GM12878 (cell line): ENCODE measurements around the gene VTI1A. TPM values are rescaled to one million over a fixed set of nuclear protein-coding genes. Genes with fewer than 3 reads are reported as not detected.

Experiments
- ATAC-seq: fragments of 200-7000 bp; cut with Tn5 transposase; 3 replicates; pipeline ENCODE4 v1.9.1; 2020; ENCODE audit warnings: mild to moderate bottlenecking, moderate library complexity
- BruUV-seq: library from RNA; stranded (reverse); fragments of 400-500 nt; replicated peaks from 2 replicates; lab custom pipeline; 2021; lab: Mats Ljungman, UMichigan
- CTCF ChIA-PET: fragments of 300-600 bp; sonication (Branson Sonifier 250); formaldehyde crosslinking; extraction: SDS; loops from one replicate; lab custom pipeline; 2021; ENCODE audit warnings: inconsistent platforms; lab: Yijun Ruan, JAX
- POLR2A ChIA-PET: fragments of 350-600 bp; formaldehyde crosslinking; extraction: SDS; loops from one replicate; lab custom pipeline; 2021; ENCODE audit warnings: inconsistent platforms; lab: Charles Lee
- RAD21 ChIA-PET: fragments of 300-600 bp; sonication (Branson Sonifier 250); formaldehyde crosslinking; loops from one replicate; lab custom pipeline; 2023; ENCODE audit warnings: antibody characterized with exemption; ENCODE audit not compliant: unreplicated experiment; lab: Charles Lee
- SMC1A ChIA-PET: fragments of 300-600 bp; sonication (Branson Sonifier 250); formaldehyde crosslinking; loops from one replicate; lab custom pipeline; 2023; ENCODE audit not compliant: unreplicated experiment, uncharacterized antibody; lab: Charles Lee
- DNase-seq: peaks from one replicate; pipeline ENCODE4 v3.0.0-alpha.2; 2011; ENCODE audit warnings: low read depth, low spot score
- FAIRE-seq: peaks from 3 replicates; lab custom pipeline; 2011; peaks lifted over from hg19 to GRCh38; lab: Jason Lieb, UNC
- H2AFZ ChIP-seq: 2 replicates; pipeline ENCODE4 v1.6.0; 2011; ENCODE audit warnings: low read depth, low read length, control low read depth; ENCODE audit not compliant: control insufficient read depth
- H3K27ac ChIP-seq: 2 replicates; pipeline ENCODE4 v1.5.1; 2011; ENCODE audit warnings: control low read depth; ENCODE audit not compliant: control insufficient read depth, insufficient read depth
- H3K27me3 ChIP-seq, 2 experiments: replicated peaks in 1 of 2; 2 replicates each; pipeline versions ENCODE4 v1.6.0 to v1.6.1; 2011; ENCODE audit warnings: low read length in 1 of 2; ENCODE audit not compliant: control insufficient read depth in 2 of 2, insufficient read depth in 2 of 2
- H3K36me3 ChIP-seq, 2 experiments: 2 replicates each; pipeline ENCODE4 v1.5.1; 2011; ENCODE audit warnings: low read length in 1 of 2; ENCODE audit not compliant: control insufficient read depth in 2 of 2, insufficient read depth in 2 of 2
- H3K4me1 ChIP-seq: 2 replicates; pipeline ENCODE4 v1.6.1; 2011; ENCODE audit warnings: mild to moderate bottlenecking, low read length, moderate library complexity, mixed read lengths; ENCODE audit not compliant: control insufficient read depth, insufficient read depth
- H3K4me2 ChIP-seq: 2 replicates; pipeline ENCODE4 v1.6.0; 2011; ENCODE audit warnings: control low read depth; ENCODE audit not compliant: control insufficient read depth, insufficient read depth
- H3K4me3 ChIP-seq: fragments of 200-600 bp; sonication (generic); 2 replicates; pipeline ENCODE4 v1.5.1; 2016
- H3K79me2 ChIP-seq: 2 replicates; pipeline ENCODE4 v1.6.0; 2011; ENCODE audit warnings: low read length; ENCODE audit not compliant: control insufficient read depth, insufficient read depth
- H3K9ac ChIP-seq: 2 replicates; pipeline ENCODE4 v1.8.0; 2011; ENCODE audit warnings: low read length, control low read depth, mixed read lengths; ENCODE audit not compliant: control insufficient read depth, insufficient read depth
- H3K9me3 ChIP-seq: replicated peaks from 3 replicates; pipeline ENCODE4 v1.5.1; 2011; ENCODE audit warnings: mild to moderate bottlenecking, low read length; ENCODE audit not compliant: control insufficient read depth, insufficient read depth
- H4K20me1 ChIP-seq: 2 replicates; pipeline ENCODE4 v1.6.0; 2011; ENCODE audit not compliant: control insufficient read depth, insufficient read depth
- CHD4 ChIP-seq: fragments of 200-600 bp; sonication (generic); IDR thresholded peaks from 2 replicates; pipeline ENCODE4 v1.6.1; 2016; ENCODE audit warnings: mild to moderate bottlenecking
- CTCF ChIP-seq, 3 experiments: IDR thresholded peaks in 2 of 3; conservative IDR thresholded peaks in 1 of 3; 2 replicates each; pipeline ENCODE4 v1.5.1; 2011; ENCODE audit warnings: low read depth in 3 of 3, low read length in 3 of 3, mild to moderate bottlenecking in 3 of 3, control low read depth in 2 of 3, moderate library complexity in 2 of 3, inconsistent platforms in 1 of 3, mixed read lengths in 1 of 3; ENCODE audit not compliant: control insufficient read depth in 2 of 3, insufficient read depth in 1 of 3; ENCODE audit errors: extremely low read depth in 1 of 3
- EZH2 ChIP-seq: IDR thresholded peaks from 2 replicates; pipeline ENCODE4 v1.6.1; 2012; ENCODE audit warnings: low read depth, mild to moderate bottlenecking, control low read depth, inconsistent platforms, low read length, borderline replicate concordance; ENCODE audit not compliant: control insufficient read depth
- HDGF ChIP-seq: fragments of 450-650 bp; IDR thresholded peaks from 2 replicates; pipeline ENCODE4 v1.6.1; 2016; ENCODE audit warnings: antibody characterized with exemption
- KAT2A ChIP-seq: conservative IDR thresholded peaks from 2 replicates; pipeline ENCODE4 v1.6.1; 2011; ENCODE audit warnings: low read depth, low read length; ENCODE audit not compliant: control insufficient read depth
- KDM1A ChIP-seq: fragments of 200-600 bp; sonication (generic); IDR thresholded peaks from 2 replicates; pipeline ENCODE4 v1.6.1; 2016; ENCODE audit warnings: borderline replicate concordance
- MEF2A ChIP-seq: IDR thresholded peaks from 2 replicates; pipeline ENCODE4 v1.6.1; 2011; ENCODE audit warnings: low read depth, mild to moderate bottlenecking, low read length, moderate library complexity; ENCODE audit not compliant: insufficient read depth
- MEF2B ChIP-seq: fragments of 450-650 bp; IDR thresholded peaks from 2 replicates; pipeline ENCODE4 v1.6.1; 2018; ENCODE audit warnings: mild to moderate bottlenecking, moderate library complexity; ENCODE audit not compliant: partially characterized antibody, poor library complexity, severe bottlenecking
- MTA2 ChIP-seq: fragments of 450-650 bp; IDR thresholded peaks from 2 replicates; pipeline ENCODE4 v1.6.1; 2016; ENCODE audit warnings: low read depth, mild to moderate bottlenecking, moderate library complexity
- MTA3 ChIP-seq: IDR thresholded peaks from 2 replicates; pipeline ENCODE4 v1.6.1; 2012; ENCODE audit warnings: low read length, inconsistent platforms, borderline replicate concordance
- PAX5 ChIP-seq: IDR thresholded peaks from 2 replicates; pipeline ENCODE4 v1.6.1; 2011; ENCODE audit warnings: low read depth, low read length, borderline replicate concordance
- POLR2AphosphoS2 ChIP-seq: IDR thresholded peaks from 2 replicates; pipeline ENCODE4 v1.6.1; 2011; ENCODE audit warnings: low read depth, mild to moderate bottlenecking, low read length, improper control_type of control experiment, moderate library complexity
- RELA ChIP-seq: fragments of 450-650 bp; IDR thresholded peaks from 2 replicates; pipeline ENCODE4 v1.8.0; 2014; ENCODE audit warnings: borderline replicate concordance; ENCODE audit not compliant: partially characterized antibody
- SREBF1 ChIP-seq: IDR thresholded peaks from 2 replicates; pipeline ENCODE4 v1.6.1; 2012; ENCODE audit warnings: mild to moderate bottlenecking, low read length
- SUPT20H ChIP-seq: IDR thresholded peaks from 2 replicates; pipeline ENCODE4 v1.6.1; 2011; ENCODE audit warnings: low read depth, mild to moderate bottlenecking, low read length, moderate library complexity, borderline replicate concordance; ENCODE audit not compliant: control insufficient read depth
- ZBTB11 ChIP-seq: fragments of 450-650 bp; formaldehyde crosslinking; IDR thresholded peaks from 2 replicates; pipeline ENCODE4 v1.5.0; 2022; ENCODE audit warnings: mild to moderate bottlenecking, missing genetic modification characterization
- ZNF207 ChIP-seq: fragments of 450-650 bp; IDR thresholded peaks from 2 replicates; pipeline ENCODE4 v1.6.1; 2014; ENCODE audit warnings: antibody characterized with exemption, mild to moderate bottlenecking, borderline replicate concordance
- WGBS: methylation state at CpG from one replicate; pipeline ENCODE4 v1.1.6; 2016; ENCODE audit warnings: low lambda C conversion rate; ENCODE audit not compliant: insufficient replicate concordance, insufficient coverage; ENCODE audit errors: missing lambda C conversion rate; 5-methylcytosine and 5-hydroxymethylcytosine counted together
- in situ Hi-C: fragments of 300-500 bp; cut with MboI; formaldehyde crosslinking; loops from 9 replicates; pipeline ENCODE4 v1.14.3; 2018; ENCODE audit warnings: mixed read lengths
- intact Hi-C: fragments of 100-400 bp; cut with micrococcal nuclease; formaldehyde crosslinking; loops from one replicate; pipeline ENCODE4 v1.14.2; 2022; ENCODE audit not compliant: unreplicated experiment
- polyA plus RNA-seq, 11 experiments: library from polyadenylated mRNA; depleted of rRNA in 4 of 11; unstranded in 6 of 11; stranded (reverse) in 5 of 11; fragments of >200 nt; fragmentation: Nextera tagmentation in 4 of 11; fragmentation: Illumina TruSeq in 1 of 11; extraction: Ambion mirVana in 4 of 11; extraction: Trizol in 1 of 11; gene quantifications; 1 replicate in 1 of 11; 2 replicates in 10 of 11; pipeline versions ENCODE4 v1.2.1 to v1.2.3, GENCODE V29; 2011 to 2016; ENCODE audit warnings: inconsistent platforms in 2 of 11, missing spikeins in 2 of 11, low read depth in 1 of 11
- total RNA-seq, 4 experiments: library from RNA; depleted of rRNA in 3 of 4; stranded (reverse); fragments of >200 nt in 3 of 4; fragmentation: Illumina TruSeq in 1 of 4; extraction: Trizol in 1 of 4; gene quantifications; 2 replicates each; pipeline versions ENCODE4 v1.2.1 to v1.2.3, GENCODE V29; 2013 to 2021

Gene VTI1A
- total and polyA plus RNA-seq, 10 of the 15 experiments (the other 5 are each of a cell fraction or from before 2014, with no cell fraction given) = 12.4 to 43.2 (median 27.5) TPM

- no peak overlapping the region for H3K9ac ChIP-seq
- WGBS = 88% methylated on average over 3 of the region's 4 CpGs
- H3K79me2 ChIP-seq = no peaks in the 10 kb centered on the region
- intact Hi-C loops = no loop called here
- no peak overlapping the region for H2AFZ ChIP-seq
- ChIA-PET POLR2A (no interaction called here), CTCF (no interaction called here), RAD21 (no interaction called here), SMC1A (no interaction called here)
- no peaks in the 10 kb centered on the region for H4K20me1 ChIP-seq
- no peak overlapping the region for H3K4me3 ChIP-seq
- no TSS peak for BruUV-seq
- FAIRE-seq (no peak), ATAC-seq (no peak), DNase-seq (no peak)
- no peaks in the 10 kb centered on the region for H3K27me3 ChIP-seq
- no peaks in the 10 kb centered on the region for H3K36me3 ChIP-seq
- no peak overlapping the region for H3K4me2 ChIP-seq
- H3K27ac ChIP-seq = no peak overlapping the region
- no peaks in the 10 kb centered on the region for H3K9me3 ChIP-seq
- H3K4me1 ChIP-seq = no peaks in the 10 kb centered on the region
- no peak for TF ChIP-seq MEF2A
- no peak for TF ChIP-seq KDM1A
- no peak for TF ChIP-seq MTA2
- TF ChIP-seq MEF2B = no peak
- TF ChIP-seq ZBTB11 = no peak
- no peak for TF ChIP-seq SUPT20H
- no peak for TF ChIP-seq HDGF
- TF ChIP-seq CTCF (IDR thresholded peaks at IDR 0.05 in 2 of 3, conservative IDR thresholded peaks at IDR 0.05 in 1 of 3; ENCODE audit: control insufficient read depth in 2 of 3, extremely low read depth in 1 of 3, insufficient read depth in 1 of 3, low read depth in 3 of 3, low read length in 3 of 3) = no peak
- no peak for TF ChIP-seq PAX5
- no peak for TF ChIP-seq ZNF207
- no peak for TF ChIP-seq EZH2
- no peak for TF ChIP-seq SREBF1
- TF ChIP-seq MTA3 = no peak
- TF ChIP-seq POLR2AphosphoS2 = no peak
- TF ChIP-seq RELA = no peak
- no peak for TF ChIP-seq CHD4
- no peak for TF ChIP-seq KAT2A
- TF ChIP-seq, all 136 proteins: peak for 0
- in situ Hi-C loops = no loop called here
Observed at GRCh38 chr10:112687647-112688046, 240.6 kb downstream of the VTI1A start.
